ENCODE data around the gene ZFX.
"Not testable (repeated sequence)": the region's sequence is repeated elsewhere in the genome, so short reads cannot be mapped to it uniquely, and the experiment has no call there.

Gene ZFX

DNA sequence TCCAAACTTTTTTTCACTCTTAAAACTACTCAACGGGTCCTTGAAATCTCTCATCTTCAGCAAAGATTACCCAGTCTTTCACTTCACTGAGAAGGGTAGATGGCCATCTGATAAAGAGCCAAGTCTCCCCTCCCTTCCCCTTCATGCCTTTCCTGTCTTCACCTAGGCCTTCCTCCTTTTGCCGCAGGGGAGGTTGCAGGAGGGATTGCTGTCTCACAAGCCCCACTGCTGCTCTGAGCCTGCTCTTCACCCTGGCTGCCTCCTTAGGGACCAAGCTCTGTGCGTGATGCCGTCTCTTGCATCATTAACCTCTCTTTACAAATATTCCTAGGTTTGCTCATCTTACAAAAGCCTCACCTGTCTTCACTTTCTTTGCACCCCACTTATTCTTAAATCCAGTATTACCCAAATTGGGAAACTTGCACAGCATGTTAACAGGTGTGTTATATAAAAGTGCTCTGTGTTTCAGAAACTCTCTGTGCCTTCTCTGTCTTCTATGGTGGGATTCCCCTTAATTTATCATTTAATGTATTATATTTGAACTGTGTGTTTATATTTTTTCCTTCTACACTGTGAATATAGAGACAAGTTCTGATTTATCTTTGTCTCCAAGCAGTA lies 3.8 kb downstream of the ZFX start:
- DNase-seq, result no peak

DNA sequence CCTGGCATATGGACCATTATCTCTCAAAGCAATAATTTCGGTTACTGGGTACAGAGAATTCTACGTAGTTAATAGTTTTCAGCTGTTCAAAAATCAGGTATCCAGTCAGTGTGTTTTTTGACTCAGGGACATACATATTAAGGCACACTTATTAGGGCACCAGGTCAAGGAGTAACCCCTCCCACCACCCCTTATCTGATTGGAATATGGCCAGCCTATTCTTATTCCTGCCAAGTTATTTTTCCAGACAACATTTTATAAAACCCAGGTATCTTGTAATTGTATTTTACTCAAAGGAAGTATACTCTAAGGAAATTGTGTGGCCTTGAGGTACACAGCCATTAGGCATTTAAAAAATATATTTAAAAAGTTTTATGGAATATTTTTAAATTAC lies 4.3 kb downstream of the ZFX start:
- DNase-seq, result no peak

DNA sequence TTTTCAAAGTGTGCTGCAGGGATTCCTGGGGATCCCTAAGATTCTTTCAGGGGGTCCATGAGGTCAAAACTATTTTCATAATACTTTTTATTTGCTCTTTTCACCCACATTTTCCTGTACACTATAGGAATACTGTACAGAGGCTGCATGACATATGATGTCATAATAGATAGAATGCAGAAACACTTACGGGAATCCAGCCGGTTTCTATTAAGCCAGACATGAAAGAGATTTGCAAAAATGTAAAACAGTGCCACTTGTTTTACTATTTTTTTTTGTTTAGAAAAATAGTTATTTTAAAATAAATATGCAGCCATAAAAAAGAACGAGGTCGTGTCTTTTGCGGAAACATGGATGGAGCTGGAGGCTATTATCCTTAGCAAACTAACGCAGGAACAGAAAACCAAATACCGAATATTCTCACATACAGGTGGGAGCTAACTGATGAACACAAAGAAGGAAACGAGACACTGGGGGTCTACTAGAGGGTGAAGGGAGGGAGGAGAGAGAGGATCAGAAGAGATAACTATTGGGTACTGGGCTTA lies 5.0 kb downstream of the ZFX start:
- no peak for DNase-seq

DNA sequence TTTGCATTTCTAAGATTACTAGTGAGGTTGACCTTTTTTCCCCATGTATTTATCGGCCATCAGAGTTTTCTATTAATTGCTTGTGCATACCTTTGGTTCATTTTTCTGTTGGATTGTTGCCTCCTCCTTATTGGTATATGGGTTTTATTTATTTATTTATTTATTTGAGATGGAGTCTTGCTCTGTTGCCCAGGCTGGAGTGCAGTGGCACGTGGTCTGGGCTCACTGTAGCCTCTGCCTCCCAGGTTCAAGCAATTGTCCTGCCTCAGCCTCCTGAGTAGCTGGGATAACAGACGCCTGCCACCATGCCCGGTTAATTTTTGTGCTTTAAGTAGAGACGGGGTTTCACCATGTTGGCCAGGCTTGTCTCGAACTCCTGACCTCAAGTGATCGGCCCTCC lies 6.2 kb downstream of the ZFX start:
- DNase-seq, result not testable (repeated sequence)

DNA sequence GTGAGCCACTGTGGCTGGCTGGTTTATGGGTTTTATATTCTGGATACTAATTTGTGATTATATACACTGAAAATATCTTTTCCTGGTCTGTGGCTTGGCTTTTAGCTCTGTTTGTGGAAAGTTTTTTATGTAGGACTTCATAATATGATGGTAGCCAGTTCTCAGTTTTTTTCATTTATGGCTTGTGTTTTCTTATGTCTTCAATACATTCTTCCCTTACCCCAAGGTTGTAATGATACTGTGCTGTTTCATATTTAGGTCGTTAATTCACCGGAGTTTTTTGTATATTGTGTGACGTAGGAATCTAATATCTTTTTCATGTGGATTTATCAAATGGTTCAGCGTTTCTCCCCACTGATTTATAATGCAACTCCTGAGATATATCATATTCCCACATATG lies 6.6 kb downstream of the ZFX start:
- no peak for DNase-seq

DNA sequence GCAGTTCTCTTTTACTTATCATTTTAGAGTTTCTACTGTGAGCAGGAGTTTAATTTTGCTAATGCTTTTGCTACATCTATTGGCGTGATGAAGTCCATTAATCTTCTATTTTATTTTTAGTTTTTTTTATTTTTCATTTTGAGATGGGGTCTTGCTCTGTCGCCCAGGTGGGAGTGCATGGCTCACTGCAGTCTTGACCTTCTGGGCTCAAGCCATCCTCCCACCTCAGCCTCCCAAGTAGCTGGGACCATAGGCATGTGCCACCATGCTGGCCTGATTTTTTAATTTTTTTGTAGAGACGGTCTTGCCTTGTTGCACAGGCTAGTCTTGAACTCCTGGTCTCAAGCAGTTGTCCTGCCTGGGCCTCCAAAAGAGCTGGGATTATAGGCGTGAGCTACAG lies 9.4 kb downstream of the ZFX start:
- no peak for DNase-seq

DNA sequence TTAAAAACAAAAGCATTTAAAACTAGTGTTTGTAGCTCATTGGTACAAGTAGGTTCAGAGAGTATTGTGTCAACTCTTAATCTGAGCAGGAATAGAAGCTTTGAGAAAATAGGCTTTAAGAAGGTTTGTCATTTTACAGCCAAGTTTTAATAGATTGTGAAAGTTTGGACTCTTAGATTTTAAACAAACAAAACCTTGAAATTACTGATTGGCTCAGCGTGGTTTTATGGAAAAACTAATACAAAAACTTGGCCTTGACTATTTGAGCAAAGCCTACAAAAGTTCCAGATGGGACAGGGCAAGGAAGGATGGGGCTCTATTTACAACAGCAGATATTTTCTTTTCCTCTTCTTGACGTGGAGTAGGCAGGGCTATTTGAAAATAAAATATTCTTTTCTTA lies 16.5 kb downstream of the ZFX start:
- no peak for DNase-seq

DNA sequence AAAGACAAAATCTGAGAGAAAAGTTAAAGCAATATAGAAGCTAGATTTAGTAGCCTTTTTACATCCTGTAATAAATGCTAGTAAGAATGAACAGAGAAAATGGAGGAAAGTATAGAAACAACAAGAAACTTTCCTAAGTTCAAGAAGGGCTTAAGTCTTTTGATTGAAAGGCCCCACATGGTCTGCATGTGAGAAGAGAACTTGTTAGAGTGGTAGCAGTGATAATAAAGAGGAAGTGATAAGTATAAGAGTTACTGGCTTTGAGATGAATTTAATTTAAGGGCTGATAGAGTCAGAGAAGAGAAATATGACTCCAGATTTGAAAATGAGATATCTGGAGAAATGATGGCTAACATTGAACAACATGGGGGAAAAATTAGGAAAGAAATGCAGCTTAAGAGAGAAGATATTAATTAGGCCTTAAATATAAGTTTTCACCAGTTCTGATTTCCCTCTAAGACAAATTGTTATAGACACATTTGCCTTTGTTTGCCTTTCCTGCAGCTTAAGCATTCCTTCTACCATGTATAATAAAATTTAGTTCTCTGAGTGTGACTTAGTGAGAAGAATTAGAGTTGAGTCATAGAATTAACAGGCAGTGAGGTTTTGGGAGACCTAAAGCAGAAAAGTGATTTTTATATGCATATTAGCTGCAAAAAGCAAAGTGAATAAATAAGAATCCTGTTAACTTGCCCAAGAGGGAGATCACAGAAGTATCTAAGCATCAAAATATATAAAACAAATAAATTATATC lies 18.4 kb downstream of the ZFX start:
- no peak for DNase-seq

DNA sequence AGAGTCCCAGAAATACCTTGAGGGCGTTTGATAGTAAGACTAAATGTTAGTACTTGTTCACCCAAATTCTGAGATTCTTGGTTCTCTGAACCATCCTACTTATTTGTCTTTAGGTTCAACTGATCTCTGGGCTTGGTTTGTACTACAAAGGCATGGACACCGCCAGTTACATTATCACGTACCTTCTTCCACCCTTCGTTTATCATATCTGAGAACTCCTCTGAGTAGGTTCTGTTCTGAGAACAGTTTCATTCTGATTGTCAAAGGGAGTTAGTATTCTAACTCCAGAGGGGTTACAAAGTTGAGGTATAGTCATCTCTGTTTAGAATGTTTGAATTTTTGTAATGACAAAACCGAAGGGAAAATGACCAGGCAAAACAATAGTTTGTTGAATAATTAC lies 19.3 kb downstream of the ZFX start:
- DNase-seq, result no peak

DNA sequence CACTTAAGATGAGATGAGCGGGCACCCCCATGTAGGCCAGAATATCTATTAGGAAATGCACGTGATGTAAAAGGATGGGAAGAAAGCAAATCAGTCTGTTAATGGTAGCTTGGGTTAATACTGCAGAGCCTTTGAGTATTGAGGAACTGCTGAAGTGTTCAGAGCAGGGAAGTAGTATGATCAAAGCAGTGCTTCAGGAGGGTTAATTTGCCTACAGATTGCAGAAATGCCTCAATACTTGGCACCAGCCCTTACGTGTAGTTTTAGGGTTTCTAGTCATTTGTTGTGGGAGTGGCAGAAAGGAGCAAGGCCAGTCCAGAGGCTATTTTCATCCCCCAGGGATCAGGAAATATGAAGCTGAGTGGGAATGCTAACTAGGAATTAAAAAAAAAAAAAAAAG lies 19.7 kb downstream of the ZFX start:
- no peak for DNase-seq

DNA sequence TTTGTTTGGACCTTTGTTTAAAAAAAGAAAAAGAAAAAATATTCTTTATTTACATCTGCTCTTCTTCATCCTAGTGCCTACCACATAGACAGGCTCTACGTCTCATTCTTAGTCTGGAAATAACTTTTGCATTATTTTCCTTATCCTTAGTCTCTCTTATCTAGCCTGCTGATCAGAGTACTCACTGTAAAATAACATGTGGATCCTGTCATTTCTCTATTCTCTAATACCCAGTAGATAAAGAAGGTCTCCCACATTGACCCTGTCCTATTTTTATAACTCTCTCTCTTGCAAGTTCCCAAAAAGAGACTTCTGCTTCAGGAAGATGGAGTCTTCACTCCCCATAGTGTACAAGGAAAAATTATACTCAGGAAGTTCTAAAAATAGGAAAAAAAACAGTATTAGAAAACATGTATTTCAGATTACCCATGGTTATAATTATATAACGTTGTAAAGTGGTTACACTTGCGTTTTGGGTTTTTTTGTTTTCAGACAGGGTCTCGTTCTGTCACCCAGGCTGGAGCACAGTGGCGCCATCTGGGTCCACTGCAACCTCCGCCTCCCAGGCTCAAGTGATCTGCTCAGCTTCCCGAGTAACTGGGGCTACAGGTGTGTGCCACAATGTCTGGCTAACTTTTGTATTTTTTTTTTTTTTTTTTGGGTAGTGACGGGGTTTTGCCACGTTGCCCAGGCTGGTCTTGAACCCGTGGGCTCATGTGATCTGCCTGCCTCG lies 23.8 kb downstream of the ZFX start:
- DNase-seq, result no peak

DNA sequence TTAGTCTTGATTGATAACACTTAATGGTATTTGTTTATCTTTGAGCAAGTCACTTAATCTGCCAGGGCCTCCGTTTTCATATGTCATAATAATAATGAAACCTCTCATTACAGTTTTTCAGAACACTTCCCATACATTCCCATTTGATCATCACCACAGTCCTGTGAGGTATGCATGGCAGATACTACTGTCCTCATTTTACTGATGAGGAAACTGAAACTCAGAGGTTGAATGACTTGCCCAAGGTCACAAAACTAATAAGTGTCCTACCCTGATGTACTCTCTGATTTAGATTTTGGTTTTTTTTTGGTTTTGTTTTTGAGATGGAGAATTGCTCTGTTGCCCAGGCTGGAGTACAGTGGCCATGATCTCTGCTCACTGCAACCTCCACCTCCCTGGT lies 25.7 kb downstream of the ZFX start:
- no peak for DNase-seq

DNA sequence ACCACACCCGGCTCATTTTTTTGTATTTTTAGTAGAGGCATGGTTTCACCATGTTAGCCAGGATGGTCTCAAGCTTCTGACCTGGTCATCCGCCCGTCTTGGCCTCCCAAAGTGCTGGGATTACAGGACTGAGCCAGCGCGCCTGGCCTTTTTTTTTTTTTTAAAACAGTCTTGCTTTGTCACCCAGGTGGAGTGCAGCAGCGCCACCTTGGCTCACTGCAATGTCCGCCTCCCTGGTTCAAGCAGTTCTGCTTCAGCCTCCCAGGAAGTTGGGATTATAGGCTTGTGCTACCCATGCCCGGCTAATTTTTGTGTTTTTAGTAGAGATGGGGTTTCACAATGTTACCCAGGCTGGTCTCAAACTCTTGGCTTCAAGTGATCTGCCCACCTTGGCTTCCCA lies 28.9 kb downstream of the ZFX start:
- DNase-seq, result no peak

DNA sequence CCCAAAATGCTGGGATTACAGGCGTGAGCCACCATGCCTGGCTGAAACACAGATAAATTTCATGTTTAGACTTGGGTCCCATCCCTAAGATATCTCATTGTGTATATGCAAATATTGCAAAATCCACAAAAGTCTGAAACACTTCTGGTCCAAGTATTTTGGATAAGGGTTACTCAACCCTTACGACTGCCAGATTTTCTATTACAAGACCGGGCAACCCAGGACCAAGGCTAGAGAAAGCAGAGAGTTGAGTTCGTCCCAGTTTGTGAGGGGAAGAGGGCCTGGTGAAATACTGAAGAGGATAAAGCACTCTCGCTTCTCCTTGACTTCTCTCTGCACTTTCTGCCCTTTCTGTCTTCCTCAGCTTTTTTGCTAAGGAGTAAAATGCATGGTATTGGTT lies 34.5 kb downstream of the ZFX start:
- DNase-seq, result no peak

DNA sequence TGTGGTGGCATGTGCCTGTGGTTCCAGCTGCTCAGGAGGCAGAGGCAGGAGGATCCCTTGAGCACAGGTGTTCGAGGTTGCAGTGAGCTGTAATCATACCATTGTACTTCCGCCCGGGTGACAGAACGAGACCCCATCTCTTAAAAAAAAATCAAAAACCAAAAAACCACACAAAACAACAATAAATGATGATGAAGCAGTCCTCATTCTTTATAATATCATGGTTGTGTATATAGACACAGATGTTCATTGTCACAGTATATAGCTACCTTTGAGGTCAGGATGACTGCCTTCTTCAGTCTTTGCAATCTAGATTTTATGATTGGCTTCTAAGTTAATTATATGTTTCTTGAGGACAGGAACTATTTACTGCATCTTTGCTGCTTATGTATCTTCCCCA lies 37.0 kb downstream of the ZFX start:
- DNase-seq, result no peak

DNA sequence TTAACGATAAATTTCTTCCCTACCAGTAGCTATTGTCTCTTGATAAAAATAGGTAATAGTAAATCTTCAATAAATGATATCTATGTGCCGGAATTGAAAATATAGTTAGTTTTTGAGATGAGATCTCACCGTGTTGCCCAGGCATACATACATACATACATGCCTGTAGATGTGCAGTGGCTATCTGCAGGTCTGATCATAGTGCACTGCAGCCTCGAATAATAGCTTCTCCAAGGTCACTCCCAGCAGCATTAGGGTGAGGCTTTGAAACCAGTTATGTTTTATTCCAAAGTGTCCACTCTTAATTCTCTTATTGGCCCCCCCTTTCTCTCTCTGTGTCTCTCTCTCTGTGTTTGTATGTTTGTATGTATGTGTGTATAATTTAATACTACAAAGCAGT lies 37.5 kb downstream of the ZFX start:
- no peak for DNase-seq

DNA sequence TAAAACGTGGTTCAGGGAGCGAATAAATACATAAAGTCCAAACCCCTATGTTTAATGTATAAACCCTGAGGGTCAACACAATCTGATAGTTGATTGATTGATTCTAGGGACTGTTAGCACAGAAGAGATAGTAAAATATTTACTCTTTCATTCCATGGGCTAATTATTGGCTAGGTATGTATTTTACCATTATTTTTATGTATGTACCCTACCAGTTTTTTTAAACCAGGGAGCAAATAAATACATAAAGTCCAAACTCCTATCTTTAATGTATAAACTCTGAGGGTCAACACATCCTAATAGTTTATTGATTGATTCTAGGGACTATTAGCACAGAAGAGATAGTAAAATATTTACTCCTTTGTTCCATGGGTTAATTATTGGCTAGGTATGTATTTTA lies 40.0 kb downstream of the ZFX start:
- no peak for DNase-seq

DNA sequence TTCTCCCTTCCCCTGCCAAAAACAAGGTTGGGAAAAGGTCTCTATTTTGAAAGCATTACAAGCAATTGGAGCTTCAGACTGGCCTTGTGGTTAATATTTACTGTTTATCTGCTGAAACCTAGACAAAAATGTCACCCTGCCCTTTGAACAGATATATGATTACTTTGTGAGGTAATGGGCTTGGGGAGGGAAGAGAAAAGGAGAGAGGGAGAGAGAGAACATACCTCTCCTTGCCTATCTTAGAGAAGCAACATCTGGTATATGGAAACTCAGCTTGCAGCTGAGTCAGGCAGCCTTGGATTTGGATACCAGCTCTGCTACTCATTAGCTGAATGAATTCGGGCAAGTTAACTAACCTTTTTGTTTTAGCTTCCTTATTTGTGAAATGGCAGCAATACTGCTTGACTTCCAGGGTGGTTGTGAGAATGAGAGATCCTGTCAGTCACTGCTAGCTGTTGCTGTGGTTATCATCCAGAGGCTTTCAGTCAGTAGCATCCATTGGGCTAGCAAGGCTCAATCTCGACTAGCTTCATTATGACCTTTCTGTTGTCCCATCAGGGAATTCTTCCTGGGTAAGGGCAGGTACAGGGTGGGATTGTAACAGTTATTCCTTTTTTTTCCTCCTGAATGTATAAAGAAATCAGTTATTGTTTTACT lies 41.1 kb downstream of the ZFX start:
- DNase-seq, result no peak

DNA sequence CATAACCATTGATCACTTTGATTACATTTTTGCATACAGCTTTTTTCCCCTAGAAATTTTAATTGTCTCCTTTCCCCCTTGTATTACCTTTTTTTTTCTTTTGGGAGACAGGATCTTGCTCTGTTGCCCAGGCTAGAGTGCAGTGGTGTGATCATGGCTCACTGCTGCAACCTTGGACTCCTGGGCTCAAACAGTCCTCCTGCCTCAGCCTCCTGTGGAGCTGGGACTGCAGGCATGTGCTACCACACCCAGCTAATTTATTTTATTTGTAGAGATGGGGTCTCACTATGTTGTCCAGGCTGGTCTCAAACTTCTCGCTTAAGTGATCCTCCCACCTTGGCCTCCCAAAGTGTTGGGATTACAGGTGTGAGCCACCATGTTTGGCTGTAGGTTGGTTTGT lies 47.0 kb downstream of the ZFX start:
- no peak for DNase-seq

DNA sequence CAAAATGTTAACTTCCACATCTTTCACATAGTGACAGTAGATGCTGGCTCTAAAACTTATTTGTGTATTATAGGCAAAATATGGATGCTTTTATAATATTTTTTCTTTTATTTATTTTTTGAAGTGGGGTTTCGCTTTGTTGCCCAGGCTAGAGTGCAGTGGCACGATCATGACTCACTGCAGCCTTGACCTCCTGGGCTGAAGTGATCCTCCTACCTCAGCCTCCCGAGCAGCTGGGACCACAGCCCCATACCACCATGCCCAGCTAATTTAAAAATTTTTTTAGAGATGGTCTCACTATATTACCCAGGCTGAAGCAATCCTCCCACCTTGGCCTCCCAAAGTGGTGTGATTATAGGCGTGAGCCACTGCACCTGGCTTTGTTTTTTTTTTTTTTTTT lies 48.6 kb downstream of the ZFX start:
- no peak for DNase-seq

DNA sequence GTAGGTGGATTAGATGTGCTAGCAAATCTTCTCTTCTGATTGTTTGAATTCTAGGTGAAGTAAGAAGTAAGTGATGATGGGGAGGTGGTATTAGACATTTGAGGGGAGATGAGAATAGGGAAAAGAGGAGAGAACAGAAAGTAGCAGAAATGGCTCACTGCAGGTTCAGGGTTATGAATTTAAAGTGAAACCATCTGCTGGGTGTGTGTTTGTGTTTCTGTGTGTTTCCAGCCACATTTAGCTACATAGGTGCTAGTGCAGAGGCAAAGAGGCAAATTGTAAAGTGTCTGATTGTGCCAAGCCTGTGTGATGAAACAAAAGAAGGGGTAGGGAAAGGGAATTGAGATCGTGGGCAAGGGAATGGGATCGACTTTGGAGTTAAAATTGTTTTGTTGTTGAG lies 50.6 kb downstream of the ZFX start:
- DNase-seq, result no peak

DNA sequence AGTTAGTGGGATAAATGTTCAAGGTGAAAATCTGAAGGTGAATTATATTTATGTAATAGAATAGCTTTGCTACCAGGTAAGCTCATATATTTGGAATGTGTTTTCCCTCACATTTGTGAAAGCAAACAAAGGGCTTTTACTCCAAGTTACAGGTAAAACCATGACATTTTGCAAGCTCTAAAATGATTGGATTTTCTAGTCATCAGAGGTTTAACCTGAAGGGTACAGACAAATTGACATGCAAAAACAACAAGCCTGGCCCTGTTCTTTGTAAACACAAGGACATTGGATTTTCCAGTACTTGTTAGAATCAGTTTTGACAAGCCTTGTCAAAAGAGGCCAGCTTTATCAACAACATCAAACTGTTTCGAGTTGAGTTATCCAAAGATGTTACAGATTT lies 51.7 kb downstream of the ZFX start:
- DNase-seq, result no peak

DNA sequence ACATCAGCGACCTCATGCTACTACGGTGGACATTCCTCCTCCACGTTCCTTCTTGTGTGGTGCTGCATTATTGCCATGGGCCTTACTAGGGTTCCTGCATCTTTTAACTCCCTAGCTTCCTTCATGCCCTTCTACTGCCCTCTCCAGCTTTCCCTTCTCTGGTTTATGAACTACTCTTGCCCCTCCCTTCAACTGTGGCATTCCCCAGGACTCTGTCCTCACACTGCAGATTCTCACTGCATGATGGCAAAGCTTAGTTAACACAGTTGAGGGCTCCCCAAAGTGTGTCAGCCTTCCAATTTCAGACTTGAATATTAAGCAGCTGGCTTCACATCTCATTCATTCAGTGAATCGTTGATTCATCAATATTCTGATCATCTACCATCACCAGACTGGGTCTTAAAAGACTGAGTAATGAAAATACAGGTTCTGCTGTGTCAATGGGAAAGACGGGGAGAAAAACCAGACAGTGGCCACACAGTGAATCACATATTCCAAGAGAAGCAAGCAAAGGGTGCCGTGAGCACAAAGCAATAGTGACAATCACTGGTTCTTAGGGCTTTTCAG lies 53.0 kb downstream of the ZFX start:
- no peak for DNase-seq
